HG02943 (cell line): ENCODE data around the gene S100A8.

Source experiments
- ATAC-seq: cut with Tn5 transposase; IDR thresholded peaks from one replicate; pipeline ENCODE4 v1.9.1; 2021; ENCODE audit warnings: mild to moderate bottlenecking, low read depth, moderate library complexity; ENCODE audit not compliant: unreplicated experiment

S100A8 gene

GRCh38 chr1:153393926-153394325 is 3.1 kb upstream of the S100A8 start:
- ATAC-seq = no peak

- no peak for ATAC-seq
Observed at GRCh38 chr1:153392822-153393221, 1.9 kb upstream of the S100A8 start.

- no peak for ATAC-seq
Observed at GRCh38 chr1:153392258-153392657, 1.4 kb upstream of the S100A8 start.

GRCh38 chr1:153389973-153390879 is 647 bp downstream of the S100A8 start:
- no peak for ATAC-seq

GRCh38 chr1:153389401-153389800 is 1.5 kb downstream of the S100A8 start:
- ATAC-seq = no peak

DNA sequence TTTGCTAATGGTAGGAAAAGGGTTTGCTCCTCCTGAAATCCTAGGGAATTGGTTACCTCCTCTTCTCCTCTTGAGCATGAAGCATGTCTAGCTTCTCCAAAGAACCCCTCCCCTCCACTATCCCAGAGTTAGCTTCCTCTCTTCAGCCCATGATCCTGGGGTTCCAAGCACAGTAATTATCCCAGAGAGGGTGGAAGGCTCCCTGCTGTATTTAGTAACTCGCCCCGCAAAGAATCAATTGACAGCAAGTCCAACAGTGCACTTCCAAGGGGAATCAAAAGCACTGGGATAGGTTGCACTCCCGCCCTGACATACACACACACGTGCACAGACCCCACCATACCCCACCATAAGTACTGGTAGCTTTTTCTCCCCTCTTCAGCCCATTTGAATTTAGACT is 3.1 kb downstream of the S100A8 start:
- ATAC-seq = no peak

GRCh38 chr1:153387001-153387400 is 3.9 kb downstream of the S100A8 start:
- ATAC-seq = no peak

DNA sequence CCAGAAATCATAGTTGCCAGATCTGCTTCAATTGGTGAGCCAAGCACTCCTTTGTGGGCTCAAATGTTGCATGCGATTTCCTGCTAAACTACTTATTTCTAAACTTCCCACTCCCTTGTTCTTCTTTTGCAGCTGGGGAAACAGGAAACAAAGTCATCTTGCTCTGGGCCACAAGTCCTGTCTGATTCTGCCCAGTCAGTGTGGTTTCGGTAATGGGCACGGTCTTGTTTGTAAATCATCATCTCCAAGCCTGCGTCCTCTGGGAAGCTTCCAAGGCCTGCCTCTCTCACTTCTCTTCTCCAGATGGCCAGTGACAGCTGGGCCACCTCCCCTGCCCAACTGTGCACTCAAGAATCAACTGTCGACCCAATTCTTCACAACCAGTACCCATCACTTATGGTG is 4.4 kb downstream of the S100A8 start:
- ATAC-seq = no peak

- ATAC-seq = no peak
Observed at GRCh38 chr1:153384958-153385580, 5.8 kb downstream of the S100A8 start.

DNA sequence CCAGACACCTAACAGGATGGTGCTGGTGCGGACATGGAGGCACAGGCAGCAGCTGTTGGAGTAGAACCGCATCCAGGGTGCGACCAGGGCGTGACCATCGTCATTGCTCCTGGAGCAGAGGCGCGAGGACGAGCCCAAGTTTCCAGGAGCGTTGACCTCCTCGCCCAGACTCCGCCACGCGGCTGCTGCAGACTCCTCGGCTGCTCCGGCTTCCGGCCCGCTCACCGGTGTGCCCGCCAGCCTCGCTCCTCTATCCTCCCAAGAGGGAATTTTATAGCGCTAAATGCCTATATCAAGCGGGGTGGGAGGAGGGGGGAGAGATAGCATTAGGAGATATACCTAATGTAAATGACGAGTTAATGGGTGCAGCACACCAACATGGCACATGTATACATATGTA is 10.2 kb downstream of the S100A8 start:
- no peak for ATAC-seq

DNA sequence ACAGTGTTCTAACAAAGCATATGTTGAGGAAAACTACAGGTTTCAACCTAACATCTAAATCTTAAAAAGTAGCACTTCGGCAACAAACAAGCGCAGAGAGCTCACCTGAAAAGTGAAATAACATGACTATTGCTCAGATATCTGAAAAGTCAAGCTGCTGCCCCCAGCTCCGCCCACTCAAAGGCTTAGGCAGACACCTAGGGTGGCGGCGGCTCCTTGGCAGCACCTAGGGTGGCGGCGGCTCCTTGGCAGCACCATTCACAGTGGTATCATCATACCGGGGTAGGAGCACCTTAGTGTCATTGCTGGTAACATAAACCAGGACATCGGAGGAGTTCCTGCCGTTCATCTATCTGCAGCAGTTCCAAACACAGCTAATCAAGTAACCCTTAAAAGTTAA is 11.3 kb downstream of the S100A8 start:
- no peak for ATAC-seq

- ATAC-seq = no peak
Observed at GRCh38 chr1:153375511-153375910, 15.4 kb downstream of the S100A8 start, which contains the start of gene S100A12. Gene S100A12, minus strand, starts transcription at chr1:153375621. Its CDS starts 1,029 bp downstream, at chr1:153374592.

DNA sequence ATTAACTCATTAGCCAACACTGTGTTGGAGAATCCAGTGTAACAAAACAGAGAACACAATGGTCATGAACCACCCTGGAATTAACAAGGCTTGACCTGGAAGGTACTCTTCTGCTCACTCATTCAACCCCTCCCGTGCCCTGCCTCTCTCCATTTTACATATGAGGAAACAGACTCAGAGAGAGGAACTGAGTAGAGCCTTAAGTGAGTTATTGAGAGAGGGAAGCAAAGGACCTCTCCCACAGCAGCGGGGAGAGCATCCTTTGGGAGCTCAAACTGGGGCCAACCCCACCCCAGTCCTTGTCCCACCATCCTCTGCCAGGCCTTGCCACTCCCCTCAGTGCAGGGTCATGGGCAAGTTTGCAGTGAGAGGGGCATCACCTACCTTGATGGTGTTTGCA is 16.8 kb downstream of the S100A8 start:
- ATAC-seq = no peak

GRCh38 chr1:153372571-153372970 is 18.3 kb downstream of the S100A8 start:
- no peak for ATAC-seq

- no peak for ATAC-seq
Observed at GRCh38 chr1:153371231-153371630, 19.6 kb downstream of the S100A8 start.

- ATAC-seq = no peak
Observed at GRCh38 chr1:153370146-153370545, 20.7 kb downstream of the S100A8 start.

GRCh38 chr1:153368495-153368894 is 22.4 kb downstream of the S100A8 start:
- ATAC-seq = no peak

DNA sequence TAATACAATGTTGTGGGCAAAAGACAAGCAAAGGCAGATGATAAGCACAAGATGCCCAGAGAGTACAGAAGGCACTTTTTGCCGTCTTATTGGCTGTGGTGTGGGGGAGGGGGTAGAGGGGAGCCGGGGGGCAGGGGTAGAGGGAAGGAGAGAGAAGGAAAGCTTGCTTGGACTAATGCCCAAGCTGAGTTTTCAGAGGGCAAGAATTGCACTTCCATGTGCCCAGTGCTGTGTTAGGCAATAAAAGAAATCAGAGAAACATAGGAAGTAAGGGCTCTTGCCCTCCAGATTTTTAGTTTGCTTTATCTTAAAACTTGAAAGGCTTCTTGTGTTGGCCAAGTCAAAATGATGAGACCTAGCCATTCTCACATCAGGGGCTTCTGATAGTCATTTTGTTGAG is 23.8 kb downstream of the S100A8 start:
- ATAC-seq = no peak

GRCh38 chr1:153366261-153366660 is 24.6 kb downstream of the S100A8 start:
- ATAC-seq = no peak

DNA sequence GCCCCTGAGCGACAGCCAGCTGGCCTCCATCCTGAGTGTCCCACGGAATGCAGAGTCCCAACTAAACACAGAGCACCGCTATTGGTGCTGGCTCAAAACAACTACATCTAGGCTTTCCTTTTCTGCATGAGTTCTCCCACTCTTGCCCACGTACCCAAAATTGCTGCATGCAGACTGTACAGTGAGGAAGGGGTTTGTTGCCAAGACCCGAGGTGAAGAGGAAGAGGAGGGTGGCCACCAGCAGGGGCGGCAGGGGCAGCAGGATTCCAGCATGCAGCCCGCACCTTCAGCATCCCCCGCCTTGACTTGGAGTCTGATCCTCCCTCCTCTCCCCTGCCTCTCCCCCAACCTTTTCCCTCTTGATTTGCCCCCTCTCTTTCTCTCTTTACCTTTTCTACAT is 25.2 kb downstream of the S100A8 start:
- no peak for ATAC-seq

GRCh38 chr1:153364766-153365666 is 25.9 kb downstream of the S100A8 start:
- no peak for ATAC-seq
